ENCODE data around the gene RALGPS2.

RALGPS2 gene

DNA sequence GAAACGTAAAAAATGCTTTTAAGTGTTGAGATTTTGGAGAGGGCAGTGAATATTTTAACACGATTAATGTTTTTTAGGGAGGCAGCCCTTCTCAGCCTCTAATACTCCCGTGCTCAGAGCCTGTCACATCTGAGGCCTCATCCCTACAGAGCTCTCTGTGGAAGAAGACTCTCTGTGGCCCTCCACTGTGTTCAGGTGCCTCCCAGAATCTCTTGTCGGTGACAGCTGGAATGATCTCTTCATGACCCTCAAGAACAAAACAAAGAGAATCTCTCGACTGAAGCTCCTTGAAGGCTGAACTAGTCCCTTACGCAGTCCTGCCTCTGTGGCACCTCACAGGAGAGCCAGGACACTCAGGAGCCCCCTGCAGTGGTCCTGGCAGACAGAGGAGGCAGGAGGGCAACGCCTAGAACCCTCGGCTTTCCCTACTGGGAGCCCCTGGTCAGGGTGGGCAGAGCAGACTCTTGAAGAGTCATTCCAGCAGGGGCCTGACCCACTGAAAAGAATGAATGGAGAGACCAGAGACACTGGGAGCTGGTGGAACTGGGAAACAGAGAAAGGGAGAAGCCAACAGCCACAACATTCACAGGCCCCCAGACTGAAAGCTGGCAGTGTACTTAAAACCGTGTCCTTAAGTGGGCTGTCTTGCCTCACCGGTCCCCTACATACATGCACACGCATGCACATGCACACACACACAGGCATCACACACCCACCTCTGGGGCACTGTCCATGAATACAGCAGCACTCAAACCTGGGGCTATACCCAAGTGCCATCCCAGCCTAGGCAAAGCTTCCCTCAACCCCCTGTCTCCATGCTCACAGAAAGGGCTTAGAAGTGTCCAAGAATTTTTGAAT lies 213.3 kb downstream of the RALGPS2 start:
- in situ Hi-C loops (cut with HindIII; ENCODE audit: low pct_ligation_motif_present, low sequenced_read_pairs), result no loop called here
- H3K4me3 ChIP-seq (ENCODE audit: low read depth, low read length), result no peak overlapping the region
- H3K27ac ChIP-seq, result no peak overlapping the region
- DNase-seq, result no peak
- no peaks in the 10 kb centered on the region for H3K27me3 ChIP-seq (replicated peaks)
- no peak for TF ChIP-seq CTCF (IDR thresholded peaks at IDR 0.05; ENCODE audit: low read depth, low read length, missing control alignments)
- H3K36me3 ChIP-seq (replicated peaks), result no peaks in the 10 kb centered on the region

GRCh38 chr1:178938959-178939317 lies 213.9 kb downstream of the RALGPS2 start:
- no peak overlapping the region for H3K27ac ChIP-seq

GRCh38 chr1:178939338-178940067 lies 214.5 kb downstream of the RALGPS2 start:
- Histone ChIP-seq H3K36me3 (replicated peaks) (no peaks in the 10 kb centered on the region), H3K4me3 (ENCODE audit: low read depth, low read length) (no peak overlapping the region), H3K27me3 (replicated peaks) (no peaks in the 10 kb centered on the region), H3K27ac (no peak overlapping the region)
- in situ Hi-C loops (cut with HindIII; ENCODE audit: low pct_ligation_motif_present, low sequenced_read_pairs), result no loop called here
- TF ChIP-seq CTCF (IDR thresholded peaks at IDR 0.05; ENCODE audit: low read depth, low read length, missing control alignments), result no peak
- DNase-seq, result no peak

More at GRCh38 chr1:178938959-178939317, 213.9 kb downstream of the RALGPS2 start:
- no peak for DNase-seq
- Histone ChIP-seq H3K36me3 (replicated peaks) (no peaks in the 10 kb centered on the region), H3K4me3 (ENCODE audit: low read depth, low read length) (no peak overlapping the region), H3K27me3 (replicated peaks) (no peaks in the 10 kb centered on the region)
- in situ Hi-C loops (cut with HindIII; ENCODE audit: low pct_ligation_motif_present, low sequenced_read_pairs), result no loop called here
- no peak for TF ChIP-seq CTCF (IDR thresholded peaks at IDR 0.05; ENCODE audit: low read depth, low read length, missing control alignments)

- no peak for TF ChIP-seq CTCF (IDR thresholded peaks at IDR 0.05; ENCODE audit: low read depth, low read length, missing control alignments)
- in situ Hi-C loops (cut with HindIII; ENCODE audit: low pct_ligation_motif_present, low sequenced_read_pairs), result no loop called here
- DNase-seq, result no peak
- Histone ChIP-seq H3K4me3 (ENCODE audit: low read depth, low read length) (no peak overlapping the region), H3K27me3 (replicated peaks) (no peaks in the 10 kb centered on the region), H3K27ac (no peak overlapping the region), H3K36me3 (replicated peaks) (no peaks in the 10 kb centered on the region)
Observed at GRCh38 chr1:178940068-178940765, 215.2 kb downstream of the RALGPS2 start.

GRCh38 chr1:178941261-178941689 lies 216.2 kb downstream of the RALGPS2 start:
- TF ChIP-seq CTCF (IDR thresholded peaks at IDR 0.05; ENCODE audit: low read depth, low read length, missing control alignments), result no peak
- in situ Hi-C loops (cut with HindIII; ENCODE audit: low pct_ligation_motif_present, low sequenced_read_pairs), result no loop called here
- DNase-seq, result no peak
- no peaks in the 10 kb centered on the region for H3K36me3 ChIP-seq (replicated peaks)
- no peak overlapping the region for H3K4me3 ChIP-seq (ENCODE audit: low read depth, low read length)
- H3K27ac ChIP-seq, result no peak overlapping the region
- H3K27me3 ChIP-seq (replicated peaks), result no peaks in the 10 kb centered on the region

Measured in brain microvascular endothelial cell (primary cell).